Cardiac muscle cell (in vitro differentiated cells and primary cell): ENCODE measurements around the gene LPA. TPM values are rescaled to one million over a fixed set of nuclear protein-coding genes. Genes with fewer than 3 reads are reported as not detected.

ENCODE experiments used
- DNase-seq, 2 donors: peaks; one replicate each; pipeline versions ENCODE4 v3.0.0 to v3.0.0-alpha.2; 2010 to 2017; ENCODE audit warnings: low read depth in 1 of 2, low spot score in 1 of 2
- H3K27ac ChIP-seq: fragments of 200-600 bp; sonication (generic); 2 replicates; pipeline ENCODE4 v1.5.1; 2016
- H3K27me3 ChIP-seq: fragments of 200-600 bp; sonication (generic); 2 replicates; pipeline ENCODE4 v1.6.0; 2016; ENCODE audit warnings: control low read depth
- H3K36me3 ChIP-seq: fragments of 200-600 bp; sonication (generic); 2 replicates; pipeline ENCODE4 v1.5.1; 2016; ENCODE audit warnings: control low read depth
- H3K4me1 ChIP-seq: fragments of 200-600 bp; sonication (generic); 2 replicates; pipeline ENCODE4 v1.8.1; 2017; ENCODE audit warnings: low read depth, mild to moderate bottlenecking, mixed run types
- H3K4me3 ChIP-seq: fragments of 200-600 bp; sonication (generic); 2 replicates; pipeline ENCODE4 v1.5.1; 2016; ENCODE audit warnings: mild to moderate bottlenecking
- H3K9me3 ChIP-seq: fragments of 200-600 bp; sonication (generic); 2 replicates; pipeline ENCODE4 v1.5.1; 2017; ENCODE audit warnings: low read depth, mild to moderate bottlenecking, control low read depth
- polyA plus RNA-seq: library from polyadenylated mRNA; unstranded; fragments of >200 nt; fragmentation: Nextera tagmentation; extraction: Ambion mirVana; gene quantifications from 2 replicates; pipeline ENCODE4 v1.2.1, GENCODE V29; 2016
- total RNA-seq: library from RNA; depleted of rRNA; stranded (reverse); fragments of >200 nt; gene quantifications from 2 replicates; pipeline ENCODE4 v1.2.3, GENCODE V29; 2016
- TF ChIP-seq, protein P1 (sequence below): IDR thresholded peaks from 2 replicates; pipeline ENCODE4 v1.5.1; 2012; ENCODE audit warnings: low read depth, mild to moderate bottlenecking, low read length

The LPA gene
- total and polyA plus RNA-seq, 2 experiments from 2014 or later, result 0.15 TPM; not detected in 1

DNA sequence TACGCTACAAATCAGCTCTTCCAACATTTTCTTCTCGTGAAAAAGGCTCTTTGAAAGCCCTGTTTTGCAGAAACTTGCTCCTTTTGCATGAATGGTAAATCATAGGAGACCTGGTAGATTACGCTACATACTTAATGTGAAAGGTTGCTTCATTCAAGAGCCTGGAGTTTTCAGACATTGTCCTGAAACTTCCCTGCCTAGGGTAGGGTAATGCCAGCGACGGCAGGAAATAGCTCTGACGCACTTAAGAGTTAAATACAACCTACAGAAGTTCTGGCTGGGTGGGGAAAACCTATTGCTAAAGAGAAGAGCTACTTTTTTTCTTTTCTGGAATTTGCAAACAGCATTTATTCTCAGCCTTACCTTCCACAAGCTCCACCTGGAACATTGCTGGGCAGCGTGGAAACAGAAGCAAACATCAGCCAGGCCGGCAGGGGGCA is 144.5 kb downstream of the LPA start:
- TF ChIP-seq, protein P1, sequence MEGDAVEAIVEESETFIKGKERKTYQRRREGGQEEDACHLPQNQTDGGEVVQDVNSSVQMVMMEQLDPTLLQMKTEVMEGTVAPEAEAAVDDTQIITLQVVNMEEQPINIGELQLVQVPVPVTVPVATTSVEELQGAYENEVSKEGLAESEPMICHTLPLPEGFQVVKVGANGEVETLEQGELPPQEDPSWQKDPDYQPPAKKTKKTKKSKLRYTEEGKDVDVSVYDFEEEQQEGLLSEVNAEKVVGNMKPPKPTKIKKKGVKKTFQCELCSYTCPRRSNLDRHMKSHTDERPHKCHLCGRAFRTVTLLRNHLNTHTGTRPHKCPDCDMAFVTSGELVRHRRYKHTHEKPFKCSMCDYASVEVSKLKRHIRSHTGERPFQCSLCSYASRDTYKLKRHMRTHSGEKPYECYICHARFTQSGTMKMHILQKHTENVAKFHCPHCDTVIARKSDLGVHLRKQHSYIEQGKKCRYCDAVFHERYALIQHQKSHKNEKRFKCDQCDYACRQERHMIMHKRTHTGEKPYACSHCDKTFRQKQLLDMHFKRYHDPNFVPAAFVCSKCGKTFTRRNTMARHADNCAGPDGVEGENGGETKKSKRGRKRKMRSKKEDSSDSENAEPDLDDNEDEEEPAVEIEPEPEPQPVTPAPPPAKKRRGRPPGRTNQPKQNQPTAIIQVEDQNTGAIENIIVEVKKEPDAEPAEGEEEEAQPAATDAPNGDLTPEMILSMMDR, result peak; percentile 96
- no peaks in the 10 kb centered on the region for H3K27me3 ChIP-seq
- no peaks in the 10 kb centered on the region for H3K9me3 ChIP-seq
- H3K4me3 ChIP-seq, result peak overlapping the region; percentile 53
- H3K27ac ChIP-seq, result no peak overlapping the region
- no peak for DNase-seq
- no peaks in the 10 kb centered on the region for H3K4me1 ChIP-seq
- H3K36me3 ChIP-seq, result no peaks in the 10 kb centered on the region

DNA sequence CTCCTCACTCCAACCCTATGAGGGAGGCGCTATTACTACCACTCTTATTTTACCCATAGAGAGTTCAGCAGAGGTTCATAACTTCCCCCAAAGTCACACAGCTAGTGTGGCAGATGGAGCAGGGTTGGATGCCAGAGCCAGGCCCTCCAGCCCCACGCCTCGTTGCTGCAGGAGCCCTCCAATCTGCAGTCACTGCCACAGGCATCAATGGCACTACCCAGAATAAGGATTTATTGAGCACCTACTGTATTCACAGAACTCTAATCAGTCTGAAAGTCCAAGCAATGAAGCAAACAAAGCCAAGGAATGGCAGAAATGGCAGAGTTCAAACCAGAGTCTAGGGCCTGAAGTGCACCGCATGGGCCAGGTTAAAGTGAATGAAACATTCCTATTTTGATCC is 144.9 kb downstream of the LPA start:
- Histone ChIP-seq H3K4me1 (no peaks in the 10 kb centered on the region), H3K27me3 (no peaks in the 10 kb centered on the region), H3K9me3 (no peaks in the 10 kb centered on the region), H3K4me3 (no peak overlapping the region), H3K27ac (no peak overlapping the region), H3K36me3 (no peaks in the 10 kb centered on the region)
- TF ChIP-seq, protein P1, result no peak
- no peak for DNase-seq

DNA sequence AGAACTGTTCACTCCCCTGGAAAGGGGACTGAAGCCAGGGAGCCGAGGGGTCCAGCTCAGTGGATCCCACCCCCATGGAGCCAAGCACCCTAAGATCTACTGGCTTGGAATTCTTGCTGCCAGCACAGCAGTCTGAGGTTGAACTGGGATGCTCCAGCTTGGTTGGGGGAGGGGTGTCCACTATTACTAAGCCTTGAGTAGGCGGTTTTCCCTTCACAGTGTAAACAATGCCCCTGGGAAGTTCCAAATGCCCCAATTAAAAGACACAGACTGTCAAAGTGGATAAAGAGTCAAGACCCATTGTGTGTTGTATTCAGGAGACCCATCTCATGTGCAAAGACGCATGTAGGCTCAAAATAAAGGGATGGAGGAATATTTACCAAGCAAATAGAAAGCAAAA is 150.2 kb downstream of the LPA start:
- Histone ChIP-seq H3K9me3 (no peaks in the 10 kb centered on the region), H3K4me1 (no peaks in the 10 kb centered on the region), H3K4me3 (no peak overlapping the region), H3K27ac (no peak overlapping the region), H3K27me3 (no peaks in the 10 kb centered on the region), H3K36me3 (no peaks in the 10 kb centered on the region)
- no peak for DNase-seq
- TF ChIP-seq, protein P1, result no peak

DNA sequence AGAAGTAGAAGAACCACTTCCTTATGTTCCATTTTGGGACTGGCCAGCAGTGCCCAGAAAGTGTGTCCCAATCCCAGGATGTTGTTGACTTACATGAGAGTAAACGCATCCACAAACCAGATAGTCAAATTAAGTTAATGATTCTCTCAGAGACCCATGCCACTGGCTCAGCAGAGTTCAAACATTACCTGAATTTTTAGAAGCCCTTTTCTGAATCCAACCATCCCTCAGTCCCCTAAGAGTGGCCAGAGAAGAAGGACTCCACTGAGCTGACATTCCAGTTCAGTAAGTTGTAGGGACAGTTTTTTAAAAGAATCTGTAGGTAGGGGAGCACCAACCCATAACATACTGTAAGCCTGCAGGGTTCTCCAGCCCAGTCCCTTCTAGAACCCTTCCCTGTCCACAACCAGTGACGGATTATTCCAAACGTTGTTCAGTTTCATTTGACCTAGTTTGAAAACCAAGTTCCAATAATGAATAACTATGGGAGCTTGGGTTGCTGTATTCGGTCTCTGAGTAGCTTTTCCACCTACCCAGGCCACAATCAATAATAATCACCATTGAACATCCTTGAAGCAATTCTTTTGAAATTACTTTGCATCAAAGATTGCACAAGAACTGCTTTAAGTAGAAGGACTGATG is 153.0 kb downstream of the LPA start:
- no peak overlapping the region for H3K4me3 ChIP-seq
- H3K27ac ChIP-seq, result no peak overlapping the region
- no peak for DNase-seq
- H3K36me3 ChIP-seq, result no peaks in the 10 kb centered on the region
- TF ChIP-seq, protein P1, result no peak
- H3K9me3 ChIP-seq, result no peaks in the 10 kb centered on the region
- no peaks in the 10 kb centered on the region for H3K4me1 ChIP-seq
- no peaks in the 10 kb centered on the region for H3K27me3 ChIP-seq

DNA sequence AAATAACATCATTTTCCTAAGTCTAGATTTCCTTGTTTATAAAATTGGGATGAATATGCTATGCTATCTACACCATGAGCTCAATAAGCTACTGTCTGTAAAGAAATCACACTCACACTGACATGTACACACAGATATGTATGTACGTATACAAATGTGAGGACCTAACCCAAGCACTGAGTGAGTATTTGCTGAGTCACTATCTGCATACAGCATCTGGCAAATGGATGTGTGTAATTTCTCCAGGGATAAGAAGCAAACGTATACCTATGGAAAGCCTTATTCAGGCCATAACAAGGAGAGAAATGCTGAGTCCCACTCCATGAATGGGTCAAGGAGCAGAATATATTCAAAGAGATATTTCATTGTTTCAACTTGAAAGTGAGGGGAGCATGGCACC is 153.9 kb downstream of the LPA start:
- Histone ChIP-seq H3K36me3 (no peaks in the 10 kb centered on the region), H3K27me3 (no peaks in the 10 kb centered on the region), H3K4me1 (no peaks in the 10 kb centered on the region), H3K27ac (no peak overlapping the region), H3K9me3 (no peaks in the 10 kb centered on the region), H3K4me3 (no peak overlapping the region)
- TF ChIP-seq, protein P1, result no peak
- peak in 1 of 2 donors; percentile 49 for DNase-seq
